Measurements from ENCODE around the gene PDYN.

PDYN gene

GRCh38 chr20:1992359-1993110 is 1.3 kb downstream of the PDYN start:
- no peak for DNase-seq

GRCh38 chr20:1987826-1988225 is 6.0 kb downstream of the PDYN start:
- DNase-seq, result no peak

- DNase-seq, result no peak
Measured at GRCh38 chr20:1983301-1983700, 10.6 kb downstream of the PDYN start.

GRCh38 chr20:1982686-1983085 is 11.2 kb downstream of the PDYN start:
- no peak for DNase-seq

- DNase-seq, result no peak
Measured at GRCh38 chr20:1979106-1979778, 14.6 kb downstream of the PDYN start.

- no peak for DNase-seq
Measured at GRCh38 chr20:1975291-1975690, 18.6 kb downstream of the PDYN start.

GRCh38 chr20:1973601-1974440 is 20.0 kb downstream of the PDYN start:
- no peak for DNase-seq

- no peak for DNase-seq
Measured at GRCh38 chr20:1971893-1972586, 21.8 kb downstream of the PDYN start.

- DNase-seq, result no peak
Measured at GRCh38 chr20:1968964-1969363, 24.9 kb downstream of the PDYN start.

GRCh38 chr20:1965520-1966351 is 28.1 kb downstream of the PDYN start:
- DNase-seq, result peak; percentile 89

GRCh38 chr20:1964659-1965405 is 29.0 kb downstream of the PDYN start:
- peak; percentile 16 for DNase-seq

- no peak for DNase-seq
Measured at GRCh38 chr20:1964061-1964460, 29.8 kb downstream of the PDYN start.

- no peak for DNase-seq
Measured at GRCh38 chr20:1961374-1961773, 32.5 kb downstream of the PDYN start.

GRCh38 chr20:1959156-1959555 is 34.7 kb downstream of the PDYN start:
- no peak for DNase-seq

GRCh38 chr20:1958426-1958825 is 35.4 kb downstream of the PDYN start:
- no peak for DNase-seq

- no peak for DNase-seq
Measured at GRCh38 chr20:1955217-1955616, 38.6 kb downstream of the PDYN start.

- DNase-seq, result no peak
Measured at GRCh38 chr20:1953621-1954020, 40.2 kb downstream of the PDYN start.

GRCh38 chr20:1952737-1953530 is 40.9 kb downstream of the PDYN start:
- DNase-seq, result no peak

- no peak for DNase-seq
Measured at GRCh38 chr20:1951436-1952115, 42.3 kb downstream of the PDYN start.

- DNase-seq, result no peak
Measured at GRCh38 chr20:1950836-1951235, 43.0 kb downstream of the PDYN start.

All from stimulated activated CD4-positive, alpha-beta T cell treated with anti-CD3 and anti-CD28 coated beads, Interleukin-4, amount 100 ng/mL, for 24 hours (primary cell).